Left colon (tissue), 2 donors: ENCODE results near the gene SEC11A. TPM values are rescaled to one million over a fixed set of nuclear protein-coding genes. Genes with fewer than 3 reads are reported as not detected.

Source experiments
- ATAC-seq: fragments of 200-7000 bp; cut with Tn5 transposase; one replicate; pipeline ENCODE4 v1.9.1; 2020; ENCODE audit warnings: mild to moderate bottlenecking, moderate library complexity
- DNase-seq, 2 donors: peaks; one replicate each; pipeline ENCODE4 v3.0.0-alpha.2; 2020
- intact Hi-C, 2 donors: fragments of 100-400 bp; cut with DNase I in 1 of 2; cut with micrococcal nuclease in 1 of 2; formaldehyde crosslinking; loops; one replicate each; pipeline versions ENCODE4 v1.11.2 to v1.14.0; 2022; cut with DNase I, micrococcal nuclease
- total RNA-seq, 2 donors: library from RNA; stranded (reverse); fragmentation: NEBNext Ultra II Directional; extraction: Animal tissue kit (Norgen Biotek cat#: 25700); gene quantifications; one replicate each; pipeline ENCODE4 v1.2.1, GENCODE V29; 2021
- donor health status: DM: no; HTN: no; CAD: no.
- donor health status: DM: yes; HTN: yes; CAD: no.

The SEC11A gene
- total RNA-seq, 2 donors from 2014 or later = 128 to 130 TPM

DNA sequence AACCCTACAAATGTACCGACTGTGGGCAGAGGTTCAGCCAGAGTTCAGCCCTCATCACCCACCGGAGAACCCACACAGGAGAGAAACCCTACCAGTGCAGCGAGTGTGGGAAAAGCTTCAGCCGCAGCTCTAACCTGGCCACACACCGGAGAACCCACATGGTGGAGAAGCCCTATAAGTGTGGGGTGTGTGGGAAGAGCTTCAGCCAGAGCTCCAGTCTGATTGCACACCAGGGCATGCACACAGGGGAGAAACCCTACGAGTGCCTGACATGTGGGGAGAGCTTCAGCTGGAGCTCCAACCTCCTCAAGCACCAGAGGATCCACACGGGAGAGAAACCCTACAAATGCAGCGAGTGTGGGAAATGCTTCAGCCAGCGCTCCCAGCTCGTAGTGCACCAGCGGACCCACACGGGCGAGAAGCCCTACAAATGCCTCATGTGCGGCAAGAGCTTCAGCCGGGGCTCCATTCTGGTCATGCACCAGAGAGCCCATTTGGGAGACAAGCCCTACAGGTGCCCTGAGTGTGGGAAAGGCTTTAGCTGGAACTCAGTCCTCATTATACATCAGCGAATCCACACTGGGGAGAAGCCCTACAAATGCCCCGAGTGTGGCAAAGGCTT, 94.5 kb downstream of the SEC11A start:
- intact Hi-C loops = no loop called here
- ATAC-seq (no peak), DNase-seq (no peak)

DNA sequence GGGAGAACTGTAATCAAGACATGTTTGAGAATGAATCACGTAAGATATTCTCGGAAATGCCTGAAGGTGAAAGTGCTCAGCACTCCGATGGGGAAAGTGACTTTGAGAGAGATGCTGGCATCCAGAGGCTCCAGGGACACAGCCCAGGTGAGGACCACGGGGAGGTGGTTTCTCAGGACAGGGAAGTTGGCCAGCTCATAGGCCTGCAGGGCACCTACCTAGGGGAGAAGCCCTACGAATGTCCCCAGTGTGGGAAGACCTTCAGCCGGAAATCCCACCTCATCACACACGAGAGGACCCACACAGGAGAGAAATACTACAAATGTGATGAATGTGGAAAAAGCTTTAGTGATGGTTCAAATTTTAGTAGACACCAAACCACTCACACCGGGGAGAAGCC, 95.3 kb downstream of the SEC11A start:
- intact Hi-C loops = no loop called here
- ATAC-seq (no peak), DNase-seq (no peak)

Other genes with a start within 250 kb of the SEC11A start
- gene ZSCAN2, start 115.1 kb downstream of the SEC11A start, total RNA-seq = 1 to 10 TPM; 5.4 to 8.2 TPM
- gene WDR73, start 61.9 kb downstream of the SEC11A start, total RNA-seq = 10 to 100 TPM; 17.0 to 20.5 TPM
- 1 to 10 TPM; 1.8 to 2.8 TPM for gene NMB, start 57.9 kb downstream of the SEC11A start, total RNA-seq
- gene ZNF592, start 32.5 kb upstream of the SEC11A start, total RNA-seq = 10 to 100 TPM; 24.3 to 29.7 TPM
- 1 to 10 TPM; 1.0 to 1.1 TPM for gene ALPK3, start 101.2 kb upstream of the SEC11A start, total RNA-seq
- gene SLC28A1, start 168.5 kb upstream of the SEC11A start, total RNA-seq = not detected